ENCODE results near the gene PRSS57. TPM values are rescaled to one million over a fixed set of nuclear protein-coding genes. Genes with fewer than 3 reads are reported as not detected.

The PRSS57 gene
- total RNA-seq, 1 experiment from 2014 or later, result not detected

GRCh38 chr19:718991-719512 lies 23.8 kb upstream of the PRSS57 start:
- in situ Hi-C loops (cut with HindIII; ENCODE audit: low pct_unique_long_range_greater_than_20kb, low sequenced_read_pairs) (no loop called here), intact Hi-C loops (cut with micrococcal nuclease; ENCODE audit: unreplicated experiment) (no loop called here)
- POLR2A ChIA-PET, result no interaction called here
- no TSS peak for BruUV-seq (replicated peaks)
- DNase-seq (ENCODE audit: low read depth, low spot score), result no peak
- H3K36me3 ChIP-seq (ENCODE audit: control insufficient read depth, insufficient read depth, low read length), result no peaks in the 10 kb centered on the region
- no peaks in the 10 kb centered on the region for H3K27me3 ChIP-seq (ENCODE audit: control insufficient read depth, insufficient read depth, low read length)
- ATAC-seq, result no peak
- H3K27ac ChIP-seq (ENCODE audit: low read length), result no peak overlapping the region
- TF ChIP-seq TCF7L2 (IDR thresholded peaks at IDR 0.05; ENCODE audit: low read depth, low read length), result no peak
- no peak for TF ChIP-seq CTCF (IDR thresholded peaks at IDR 0.05)
- no peak overlapping the region for H3K4me3 ChIP-seq (ENCODE audit: low read depth in 2 of 2, low read length in 2 of 2)
- no peaks in the 10 kb centered on the region for H3K4me1 ChIP-seq (ENCODE audit: control insufficient read depth, insufficient read depth, low read length)
- CTCF ChIA-PET, result no interaction called here
- H3K9me3 ChIP-seq (ENCODE audit: control insufficient read depth, insufficient read depth, low read depth, low read length), result no peaks in the 10 kb centered on the region

- Histone ChIP-seq H3K36me3 (ENCODE audit: control insufficient read depth, insufficient read depth, low read length) (no peaks in the 10 kb centered on the region), H3K27me3 (ENCODE audit: control insufficient read depth, insufficient read depth, low read length) (no peaks in the 10 kb centered on the region), H3K4me1 (ENCODE audit: control insufficient read depth, insufficient read depth, low read length) (no peaks in the 10 kb centered on the region), H3K4me3 (ENCODE audit: low read depth in 2 of 2, low read length in 2 of 2) (no peak overlapping the region), H3K27ac (ENCODE audit: low read length) (no peak overlapping the region), H3K9me3 (ENCODE audit: control insufficient read depth, insufficient read depth, low read depth, low read length) (no peaks in the 10 kb centered on the region)
- no peak for DNase-seq (ENCODE audit: low read depth, low spot score)
- POLR2A ChIA-PET, result no interaction called here
- BruUV-seq (replicated peaks), result no TSS peak
- CTCF ChIA-PET, result no interaction called here
- in situ Hi-C loops (cut with HindIII; ENCODE audit: low pct_unique_long_range_greater_than_20kb, low sequenced_read_pairs), result no loop called here
- TF ChIP-seq SIN3A (IDR thresholded peaks at IDR 0.05; ENCODE audit: borderline replicate concordance, insufficient read depth, low read depth, low read length), result no peak
- no peak for ATAC-seq
- intact Hi-C loops (cut with micrococcal nuclease; ENCODE audit: unreplicated experiment), result no loop called here
These were observed 23.1 kb upstream of the PRSS57 start for GRCh38 chr19:718251-718951.

GRCh38 chr19:715347-715746 lies 20.1 kb upstream of the PRSS57 start:
- DNase-seq (ENCODE audit: low read depth, low spot score) (no peak), ATAC-seq (no peak)
- in situ Hi-C loops (cut with HindIII; ENCODE audit: low pct_unique_long_range_greater_than_20kb, low sequenced_read_pairs) (no loop called here), intact Hi-C loops (cut with micrococcal nuclease; ENCODE audit: unreplicated experiment) (no loop called here)
- Histone ChIP-seq H3K27ac (ENCODE audit: low read length) (no peak overlapping the region), H3K36me3 (ENCODE audit: control insufficient read depth, insufficient read depth, low read length) (no peaks in the 10 kb centered on the region), H3K9me3 (ENCODE audit: control insufficient read depth, insufficient read depth, low read depth, low read length) (no peaks in the 10 kb centered on the region), H3K4me3 (ENCODE audit: low read depth in 2 of 2, low read length in 2 of 2) (no peak overlapping the region), H3K4me1 (ENCODE audit: control insufficient read depth, insufficient read depth, low read length) (no peaks in the 10 kb centered on the region), H3K27me3 (ENCODE audit: control insufficient read depth, insufficient read depth, low read length) (no peaks in the 10 kb centered on the region)
- ChIA-PET CTCF (no interaction called here), POLR2A (interaction anchor here (0.6 kb wide), 1 partner anchor 14 kb away, joined by 8 read pairs; no protein-coding TSS in a partner anchor)
- no peak for TF ChIP-seq REST (IDR thresholded peaks at IDR 0.05; ENCODE audit: insufficient read depth in 1 of 2, low read depth in 2 of 2, low read length in 1 of 2)
- TF ChIP-seq CTCF (IDR thresholded peaks at IDR 0.05), result no peak
- no peak for TF ChIP-seq SIN3A (IDR thresholded peaks at IDR 0.05; ENCODE audit: borderline replicate concordance, insufficient read depth, low read depth, low read length)
- no TSS peak for BruUV-seq (replicated peaks)

Data from Panc1 (cell line).